ENCODE measurements around the gene TAF1B.

DNA sequence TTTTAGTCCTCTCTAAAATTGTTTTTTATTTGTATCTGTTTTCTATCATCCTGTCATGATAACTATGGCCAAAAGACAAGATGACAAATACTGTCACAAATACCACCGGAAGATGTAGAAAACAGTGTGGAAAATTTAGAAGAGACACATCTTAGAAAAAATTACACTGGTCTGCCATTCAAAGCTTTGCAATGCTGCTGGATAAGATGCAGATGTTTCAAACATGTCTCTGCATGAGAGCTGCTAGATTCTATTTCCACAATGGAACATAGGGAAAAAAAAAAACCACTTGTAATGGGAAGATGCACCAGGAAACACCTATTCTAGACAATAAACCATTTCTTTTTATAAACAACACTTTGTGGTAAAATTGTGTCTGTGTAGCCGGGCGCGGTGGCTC, 5.8 kb upstream of the TAF1B start:
- no peak for TF ChIP-seq POLR2A (IDR thresholded peaks at IDR 0.05; ENCODE audit: low read depth, low read length)
- no peak for TF ChIP-seq TAF1 (IDR thresholded peaks at IDR 0.05; ENCODE audit: borderline replicate concordance, low read depth, low read length)
- no peak for TF ChIP-seq POLR2AphosphoS5 (IDR thresholded peaks at IDR 0.05; ENCODE audit: low read depth, low read length)

Measured in GM12892 (cell line).